Endothelial cell of umbilical vein (primary cell): ENCODE measurements around the gene CRLF1. TPM values are rescaled to one million over a fixed set of nuclear protein-coding genes. Genes with fewer than 3 reads are reported as not detected.

ENCODE experiments used
- BruUV-seq: library from RNA; stranded (reverse); fragments of 400-500 nt; replicated peaks from 2 replicates; lab custom pipeline; 2021; lab: Mats Ljungman, UMichigan
- CTCF ChIA-PET: fragments of 300-600, 350-600 bp; sonication (Branson Sonifier 250); formaldehyde crosslinking; loops from one replicate; lab custom pipeline; 2021; ENCODE audit warnings: antibody characterized with exemption, inconsistent platforms; lab: Charles Lee
- POLR2A ChIA-PET: fragments of 300-600, 350-600 bp; sonication (Branson Sonifier 250); formaldehyde crosslinking; loops from one replicate; lab custom pipeline; 2021; ENCODE audit warnings: antibody characterized with exemption, inconsistent platforms; lab: Charles Lee
- DNase-seq: peaks from one replicate; pipeline ENCODE4 v3.0.0-alpha.2; 2011; ENCODE audit warnings: low read depth, low spot score
- FAIRE-seq: peaks from 2 replicates; lab custom pipeline; 2011; peaks lifted over from hg19 to GRCh38; lab: Jason Lieb, UNC
- H2AFZ ChIP-seq: 2 replicates; pipeline ENCODE4 v1.6.0; 2012; ENCODE audit warnings: low read depth, low read length, control low read depth, inconsistent platforms
- H3K27ac ChIP-seq: 2 replicates; pipeline ENCODE4 v1.5.1; 2011; ENCODE audit warnings: low read depth, mild to moderate bottlenecking, control low read depth, low read length, moderate library complexity; ENCODE audit not compliant: insufficient read depth
- H3K27me3 ChIP-seq, 2 experiments: 2 replicates each; pipeline versions ENCODE4 v1.6.0 to v1.6.1; 2011; ENCODE audit warnings: low read length in 2 of 2, mixed read lengths in 1 of 2; ENCODE audit not compliant: control insufficient read depth in 2 of 2, insufficient read depth in 2 of 2
- H3K36me3 ChIP-seq, 2 experiments: 2 replicates in 1 of 2; 3 replicates in 1 of 2; pipeline ENCODE4 v1.5.1; 2011; ENCODE audit warnings: low read length in 2 of 2, mild to moderate bottlenecking in 1 of 2, moderate library complexity in 1 of 2; ENCODE audit not compliant: control insufficient read depth in 2 of 2, insufficient read depth in 2 of 2; ENCODE audit errors: extremely low read depth in 1 of 2
- H3K4me1 ChIP-seq: 3 replicates; pipeline ENCODE4 v1.5.1; 2011; ENCODE audit warnings: mild to moderate bottlenecking, low read length; ENCODE audit not compliant: control insufficient read depth, insufficient read depth; ENCODE audit errors: extremely low read depth
- H3K4me2 ChIP-seq: 2 replicates; pipeline ENCODE4 v1.6.1; 2011; ENCODE audit warnings: low read length, control low read depth, mixed read lengths; ENCODE audit not compliant: insufficient read depth
- H3K4me3 ChIP-seq, 3 experiments: fragments of 200-600 bp in 1 of 3; sonication (generic), shearing (Covaris generic) in 1 of 3; replicated peaks in 1 of 3; 2 replicates each; pipeline ENCODE4 v1.5.1; 2011 to 2016; ENCODE audit warnings: control low read depth in 3 of 3, low read length in 3 of 3, mild to moderate bottlenecking in 2 of 3, inconsistent platforms in 1 of 3, low read depth in 1 of 3, moderate library complexity in 1 of 3; ENCODE audit not compliant: insufficient read depth in 1 of 3
- H3K79me2 ChIP-seq: 2 replicates; pipeline ENCODE4 v1.6.0; 2012; ENCODE audit warnings: low read length, inconsistent platforms; ENCODE audit not compliant: control insufficient read depth, insufficient read depth
- H3K9ac ChIP-seq: replicated peaks from 2 replicates; pipeline ENCODE3; 2011; ENCODE audit warnings: low read length, control low read depth; ENCODE audit not compliant: insufficient read depth; ENCODE audit errors: extremely low read depth
- H3K9me1 ChIP-seq: replicated peaks from 3 replicates; pipeline ENCODE4 v1.6.0; 2011; ENCODE audit warnings: mild to moderate bottlenecking, low read length; ENCODE audit not compliant: control insufficient read depth, insufficient read depth; ENCODE audit errors: extremely low read depth
- H3K9me3 ChIP-seq: replicated peaks from 2 replicates; pipeline ENCODE4 v1.5.1; 2012; ENCODE audit warnings: low read length, inconsistent platforms; ENCODE audit not compliant: control insufficient read depth, insufficient read depth
- H4K20me1 ChIP-seq: replicated peaks from 2 replicates; pipeline ENCODE3; 2011; ENCODE audit warnings: mild to moderate bottlenecking, low read length; ENCODE audit not compliant: control insufficient read depth, insufficient read depth; ENCODE audit errors: extremely low read depth
- CTCF ChIP-seq, 2 donors: IDR thresholded peaks; 1 replicate in 1 of 2; 2 replicates in 1 of 2; pipeline ENCODE4 v1.5.1; 2011; ENCODE audit warnings: low read length in 2 of 2, mild to moderate bottlenecking in 2 of 2, moderate library complexity in 2 of 2, control low read depth in 1 of 2, inconsistent platforms in 1 of 2, low read depth in 1 of 2; ENCODE audit not compliant: insufficient read depth in 1 of 2; ENCODE audit errors: extremely low read depth in 1 of 2
- EZH2 ChIP-seq: IDR thresholded peaks from 2 replicates; pipeline ENCODE4 v1.6.1; 2012; ENCODE audit warnings: borderline replicate concordance, low read depth, mild to moderate bottlenecking, moderate library complexity, low read length, inconsistent platforms; ENCODE audit not compliant: severe bottlenecking
- FOS ChIP-seq: IDR thresholded peaks from 2 replicates; pipeline ENCODE4 v1.6.1; 2011; ENCODE audit warnings: mild to moderate bottlenecking, low read length, moderate library complexity, borderline replicate concordance; ENCODE audit not compliant: insufficient read depth
- GATA2 ChIP-seq: IDR thresholded peaks from 2 replicates; pipeline ENCODE4 v1.7.0; 2011; ENCODE audit warnings: low read depth, mild to moderate bottlenecking, moderate library complexity, mixed read lengths, low read length; ENCODE audit not compliant: insufficient read length, insufficient read depth
- JUN ChIP-seq: IDR thresholded peaks from 2 replicates; pipeline ENCODE4 v1.6.1; 2011; ENCODE audit warnings: borderline replicate concordance, low read depth; ENCODE audit not compliant: insufficient read length, insufficient read depth
- MAX ChIP-seq: IDR thresholded peaks from 2 replicates; pipeline ENCODE4 v1.6.1; 2011; ENCODE audit not compliant: insufficient read depth, insufficient read length
- MYC ChIP-seq: IDR thresholded peaks from one replicate; pipeline ENCODE4 v1.6.1; 2011; ENCODE audit warnings: mild to moderate bottlenecking, low read depth, low read length
- POLR2A ChIP-seq: IDR thresholded peaks from 2 replicates; pipeline ENCODE4 v1.6.1; 2012; ENCODE audit warnings: low read depth, mild to moderate bottlenecking, control low read depth, low read length
- POLR2AphosphoS5 ChIP-seq: IDR thresholded peaks from 2 replicates; pipeline ENCODE4 v1.6.1; 2012; ENCODE audit warnings: low read depth, mild to moderate bottlenecking, control low read depth, low read length, moderate library complexity; ENCODE audit not compliant: insufficient read depth
- dilution Hi-C: fragments of 300-500 bp; cut with MboI; formaldehyde crosslinking; loops from one replicate; pipeline ENCODE4 v1.15.0; 2019; ENCODE audit warnings: low sequenced_read_pairs; ENCODE audit not compliant: extremely low pct_ligation_motif_present
- intact Hi-C: fragments of 100-400 bp; cut with micrococcal nuclease; formaldehyde crosslinking; loops from one replicate; pipeline ENCODE4 v1.10.0; 2022
- polyA plus RNA-seq, 4 experiments: library from polyadenylated mRNA; depleted of rRNA in 3 of 4; stranded (reverse) in 3 of 4; unstranded in 1 of 4; fragments of >200 nt; gene quantifications; 2 replicates each; pipeline versions ENCODE4 v1.2.1 to v1.2.3, GENCODE V29; 2011 to 2012; ENCODE audit warnings: missing spikeins in 1 of 4
- total RNA-seq: library from RNA; stranded (reverse); gene quantifications from 2 replicates; pipeline ENCODE4 v1.2.3, GENCODE V29; 2021

CRLF1 gene
- total and polyA plus RNA-seq, 2 donors (not counting 3 experiments of a cell fraction or from before 2014, with no cell fraction given) = 0.18 TPM; not detected in 1

- Histone ChIP-seq H3K9me1 (no peaks in the 10 kb centered on the region), H3K4me1 (peaks cover 4% of the 10 kb centered on the region), H3K9ac (no peak overlapping the region), H3K4me3 (no peak overlapping the region), H3K27me3 (no peaks in the 10 kb centered on the region), H3K79me2 (no peaks in the 10 kb centered on the region), H3K9me3 (no peaks in the 10 kb centered on the region), H3K4me2 (no peak overlapping the region), H2AFZ (no peak overlapping the region), H3K27ac (no peak overlapping the region), H4K20me1 (no peaks in the 10 kb centered on the region), H3K36me3 (no peaks in the 10 kb centered on the region)
- FAIRE-seq (no peak), DNase-seq (no peak)
- ChIA-PET CTCF (no interaction called here), POLR2A (no interaction called here)
- intact Hi-C loops = no loop called here
- no TSS peak for BruUV-seq
- dilution Hi-C loops = no loop called here
- TF ChIP-seq GATA2 = no peak
- TF ChIP-seq CTCF (IDR thresholded peaks at IDR 0.05; ENCODE audit: extremely low read depth in 1 of 2, insufficient read depth in 1 of 2, low read depth in 1 of 2, low read length in 2 of 2) = no peak
- no peak for TF ChIP-seq EZH2
- TF ChIP-seq POLR2A = no peak
- no peak for TF ChIP-seq MAX
- no peak for TF ChIP-seq MYC
- TF ChIP-seq POLR2AphosphoS5 = no peak
- no peak for TF ChIP-seq JUN
- no peak for TF ChIP-seq FOS
Observed at GRCh38 chr19:18633321-18633720, 26.7 kb upstream of the CRLF1 start.
